Measurements from ENCODE around the gene EPHB2. TPM values are rescaled to one million over a fixed set of nuclear protein-coding genes. Genes with fewer than 3 reads are reported as not detected.

Gene EPHB2
- total and polyA plus RNA-seq, 2 of the 8 experiments (the other 6 are each of a cell fraction or from before 2014, with no cell fraction given): 15.8 to 17.2 TPM

- peaks cover 0 to 2% of the 10 kb centered on the region in 2 experiments for H4K20me1 ChIP-seq (replicated peaks in 1 of 2; ENCODE audit: control insufficient read depth in 1 of 2, insufficient read depth in 2 of 2, low read length in 2 of 2)
- TF ChIP-seq KDM1A (IDR thresholded peaks at IDR 0.05; ENCODE audit: borderline replicate concordance, low read length): peak; percentile 86
- TF ChIP-seq NANOG (IDR thresholded peaks at IDR 0.05; ENCODE audit: insufficient read depth, low read depth, low read length, poor library complexity, severe bottlenecking): no peak
- TF ChIP-seq, protein P1, sequence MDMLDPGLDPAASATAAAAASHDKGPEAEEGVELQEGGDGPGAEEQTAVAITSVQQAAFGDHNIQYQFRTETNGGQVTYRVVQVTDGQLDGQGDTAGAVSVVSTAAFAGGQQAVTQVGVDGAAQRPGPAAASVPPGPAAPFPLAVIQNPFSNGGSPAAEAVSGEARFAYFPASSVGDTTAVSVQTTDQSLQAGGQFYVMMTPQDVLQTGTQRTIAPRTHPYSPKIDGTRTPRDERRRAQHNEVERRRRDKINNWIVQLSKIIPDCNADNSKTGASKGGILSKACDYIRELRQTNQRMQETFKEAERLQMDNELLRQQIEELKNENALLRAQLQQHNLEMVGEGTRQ (IDR thresholded peaks at IDR 0.05; ENCODE audit: low read length): no peak
- no peak for TF ChIP-seq SAP30 (IDR thresholded peaks at IDR 0.05; ENCODE audit: insufficient read depth, insufficient replicate concordance, low read length)
- no peak overlapping the region for H2BK20ac ChIP-seq (ENCODE audit: low read length)
- no peak overlapping the region for H2AFZ ChIP-seq (ENCODE audit: low read length)
- no peak overlapping the region for H3K9ac ChIP-seq (replicated peaks in 1 of 4; ENCODE audit: extremely low read depth in 1 of 4, low read depth in 3 of 4, low read length in 3 of 4)
- no peak overlapping the region for H3K27ac ChIP-seq (ENCODE audit: low read depth, low read length)
- no peak overlapping the region for H3K56ac ChIP-seq (replicated peaks; ENCODE audit: insufficient read length, low read depth, low read length)
- no peaks in the 10 kb centered on the region for H3K23me2 ChIP-seq (ENCODE audit: low read depth, low read length)
- no peak overlapping the region for H4K5ac ChIP-seq (ENCODE audit: insufficient read length, low read depth, low read length)
- ChIA-PET POLR2A (ENCODE audit: partially characterized antibody) (interaction anchor here (1.0 kb wide), 1 partner anchor 12 kb away, joined by 3 read pairs; no protein-coding TSS in a partner anchor), CTCF (ENCODE audit: partially characterized antibody) (interaction anchor here (0.6 to 1.8 kb wide), 6 partner anchors 11 to 580 kb away, joined by 3 to 4 read pairs (median 4); no protein-coding TSS in a partner anchor)
- H3K36me3 ChIP-seq (ENCODE audit: control insufficient read depth in 2 of 4, insufficient read depth in 4 of 4, low read length in 3 of 4): no peaks in the 10 kb centered on the region
- H4K8ac ChIP-seq (ENCODE audit: extremely low read depth, insufficient read depth, low read length): no peak overlapping the region
- no peak overlapping the region for H3K18ac ChIP-seq (ENCODE audit: extremely low read depth, low read length)
- H2BK12ac ChIP-seq (ENCODE audit: low read depth, low read length): no peak overlapping the region
- H2BK15ac ChIP-seq (ENCODE audit: low read length): no peak overlapping the region
- H3K4me3 ChIP-seq (ENCODE audit: extremely low read depth in 1 of 4, insufficient read depth in 2 of 4, low read depth in 3 of 4, low read length in 4 of 4): no peak overlapping the region
- no peak overlapping the region for H4K91ac ChIP-seq (replicated peaks; ENCODE audit: insufficient read length, low read length)
- H3K14ac ChIP-seq (ENCODE audit: insufficient read length): no peak overlapping the region
- no peaks in the 10 kb centered on the region for H3K79me2 ChIP-seq (ENCODE audit: control insufficient read depth in 1 of 2, insufficient read depth in 2 of 2, low read length in 2 of 2)
- no peak overlapping the region for H2AK5ac ChIP-seq (ENCODE audit: low read depth, low read length)
- H2BK120ac ChIP-seq (replicated peaks; ENCODE audit: low read depth, low read length): no peak overlapping the region
- no peaks in the 10 kb centered on the region for H3K79me1 ChIP-seq (ENCODE audit: low read depth, low read length)
- H3K27me3 ChIP-seq (replicated peaks in 1 of 4; ENCODE audit: control insufficient read depth in 3 of 4, extremely low read depth in 1 of 4, insufficient read depth in 3 of 4, low read length in 3 of 4): no peaks in the 10 kb centered on the region
- no peak overlapping the region for H2BK5ac ChIP-seq (ENCODE audit: low read depth, low read length)
- WGBS, 2 experiments (ENCODE audit: extremely low coverage in 1 of 2, insufficient coverage in 1 of 2, insufficient read length in 1 of 2, insufficient replicate concordance in 2 of 2, low coverage in 1 of 2, low lambda C conversion rate in 2 of 2, missing lambda C conversion rate in 1 of 2): 81% methylated on average over 3 of the region's 3 CpGs; no CpG with 5 or more reads in 1 of the 2 experiments
- H3K23ac ChIP-seq (ENCODE audit: insufficient read length): no peak overlapping the region
- no peaks in the 10 kb centered on the region for H3K9me3 ChIP-seq (ENCODE audit: insufficient read depth in 2 of 2, low read depth in 1 of 2, low read length in 1 of 2)
- peaks cover 0 to 2% (median 0%) of the 10 kb centered on the region in 4 experiments; a peak in 1 of 7 replicates for H3K4me1 ChIP-seq (replicated peaks in 1 of 4; ENCODE audit: control insufficient read depth in 3 of 4, insufficient read depth in 4 of 4, low read length in 3 of 4)
- DNase-seq (ENCODE audit: low read depth in 1 of 2, low spot score in 2 of 2) (no peak), FAIRE-seq (no peak)
- no peak overlapping the region for H3K4ac ChIP-seq (replicated peaks; ENCODE audit: insufficient read length, low read depth, low read length)
- no peak overlapping the region for H3K4me2 ChIP-seq (ENCODE audit: insufficient read depth in 1 of 2, low read depth in 2 of 2, low read length in 2 of 2)
These were observed 126.7 kb downstream of the EPHB2 start for GRCh38 chr1:22837332-22837731.
